Endothelial cell of umbilical vein (primary cell): Measurements from ENCODE around the gene MAPK8IP3. TPM values are rescaled to one million over a fixed set of nuclear protein-coding genes. Genes with fewer than 3 reads are reported as not detected.
A peak's percentile ranks its signal among the peaks of the same experiment; 100 is the strongest.

ENCODE experiments used
- BruUV-seq: library from RNA; stranded (reverse); fragments of 400-500 nt; replicated peaks from 2 replicates; lab custom pipeline; 2021; lab: Mats Ljungman, UMichigan
- CTCF ChIA-PET: fragments of 300-600, 350-600 bp; sonication (Branson Sonifier 250); formaldehyde crosslinking; loops from one replicate; lab custom pipeline; 2021; ENCODE audit warnings: antibody characterized with exemption, inconsistent platforms; lab: Charles Lee
- POLR2A ChIA-PET: fragments of 300-600, 350-600 bp; sonication (Branson Sonifier 250); formaldehyde crosslinking; loops from one replicate; lab custom pipeline; 2021; ENCODE audit warnings: antibody characterized with exemption, inconsistent platforms; lab: Charles Lee
- DNase-seq: peaks from one replicate; pipeline ENCODE4 v3.0.0-alpha.2; 2011; ENCODE audit warnings: low read depth, low spot score
- FAIRE-seq: peaks from 2 replicates; lab custom pipeline; 2011; peaks lifted over from hg19 to GRCh38; lab: Jason Lieb, UNC
- H2AFZ ChIP-seq: 2 replicates; pipeline ENCODE4 v1.6.0; 2012; ENCODE audit warnings: low read depth, low read length, control low read depth, inconsistent platforms
- H3K27ac ChIP-seq: 2 replicates; pipeline ENCODE4 v1.5.1; 2011; ENCODE audit warnings: low read depth, mild to moderate bottlenecking, control low read depth, low read length, moderate library complexity; ENCODE audit not compliant: insufficient read depth
- H3K27me3 ChIP-seq, 2 experiments: 2 replicates each; pipeline versions ENCODE4 v1.6.0 to v1.6.1; 2011; ENCODE audit warnings: low read length in 2 of 2, mixed read lengths in 1 of 2; ENCODE audit not compliant: control insufficient read depth in 2 of 2, insufficient read depth in 2 of 2
- H3K36me3 ChIP-seq, 2 experiments: 2 replicates in 1 of 2; 3 replicates in 1 of 2; pipeline ENCODE4 v1.5.1; 2011; ENCODE audit warnings: low read length in 2 of 2, mild to moderate bottlenecking in 1 of 2, moderate library complexity in 1 of 2; ENCODE audit not compliant: control insufficient read depth in 2 of 2, insufficient read depth in 2 of 2; ENCODE audit errors: extremely low read depth in 1 of 2
- H3K4me1 ChIP-seq: 3 replicates; pipeline ENCODE4 v1.5.1; 2011; ENCODE audit warnings: mild to moderate bottlenecking, low read length; ENCODE audit not compliant: control insufficient read depth, insufficient read depth; ENCODE audit errors: extremely low read depth
- H3K4me2 ChIP-seq: 2 replicates; pipeline ENCODE4 v1.6.1; 2011; ENCODE audit warnings: low read length, control low read depth, mixed read lengths; ENCODE audit not compliant: insufficient read depth
- H3K4me3 ChIP-seq, 3 experiments: fragments of 200-600 bp in 1 of 3; sonication (generic), shearing (Covaris generic) in 1 of 3; replicated peaks in 1 of 3; 2 replicates each; pipeline ENCODE4 v1.5.1; 2011 to 2016; ENCODE audit warnings: control low read depth in 3 of 3, low read length in 3 of 3, mild to moderate bottlenecking in 2 of 3, inconsistent platforms in 1 of 3, low read depth in 1 of 3, moderate library complexity in 1 of 3; ENCODE audit not compliant: insufficient read depth in 1 of 3
- H3K79me2 ChIP-seq: 2 replicates; pipeline ENCODE4 v1.6.0; 2012; ENCODE audit warnings: low read length, inconsistent platforms; ENCODE audit not compliant: control insufficient read depth, insufficient read depth
- H3K9ac ChIP-seq: replicated peaks from 2 replicates; pipeline ENCODE3; 2011; ENCODE audit warnings: low read length, control low read depth; ENCODE audit not compliant: insufficient read depth; ENCODE audit errors: extremely low read depth
- H3K9me1 ChIP-seq: replicated peaks from 3 replicates; pipeline ENCODE4 v1.6.0; 2011; ENCODE audit warnings: mild to moderate bottlenecking, low read length; ENCODE audit not compliant: control insufficient read depth, insufficient read depth; ENCODE audit errors: extremely low read depth
- H3K9me3 ChIP-seq: replicated peaks from 2 replicates; pipeline ENCODE4 v1.5.1; 2012; ENCODE audit warnings: low read length, inconsistent platforms; ENCODE audit not compliant: control insufficient read depth, insufficient read depth
- H4K20me1 ChIP-seq: replicated peaks from 2 replicates; pipeline ENCODE3; 2011; ENCODE audit warnings: mild to moderate bottlenecking, low read length; ENCODE audit not compliant: control insufficient read depth, insufficient read depth; ENCODE audit errors: extremely low read depth
- EZH2 ChIP-seq: IDR thresholded peaks from 2 replicates; pipeline ENCODE4 v1.6.1; 2012; ENCODE audit warnings: borderline replicate concordance, low read depth, mild to moderate bottlenecking, moderate library complexity, low read length, inconsistent platforms; ENCODE audit not compliant: severe bottlenecking
- FOS ChIP-seq: IDR thresholded peaks from 2 replicates; pipeline ENCODE4 v1.6.1; 2011; ENCODE audit warnings: mild to moderate bottlenecking, low read length, moderate library complexity, borderline replicate concordance; ENCODE audit not compliant: insufficient read depth
- GATA2 ChIP-seq: IDR thresholded peaks from 2 replicates; pipeline ENCODE4 v1.7.0; 2011; ENCODE audit warnings: low read depth, mild to moderate bottlenecking, moderate library complexity, mixed read lengths, low read length; ENCODE audit not compliant: insufficient read length, insufficient read depth
- JUN ChIP-seq: IDR thresholded peaks from 2 replicates; pipeline ENCODE4 v1.6.1; 2011; ENCODE audit warnings: borderline replicate concordance, low read depth; ENCODE audit not compliant: insufficient read length, insufficient read depth
- MYC ChIP-seq: IDR thresholded peaks from one replicate; pipeline ENCODE4 v1.6.1; 2011; ENCODE audit warnings: mild to moderate bottlenecking, low read depth, low read length
- POLR2A ChIP-seq: IDR thresholded peaks from 2 replicates; pipeline ENCODE4 v1.6.1; 2012; ENCODE audit warnings: low read depth, mild to moderate bottlenecking, control low read depth, low read length
- POLR2AphosphoS5 ChIP-seq: IDR thresholded peaks from 2 replicates; pipeline ENCODE4 v1.6.1; 2012; ENCODE audit warnings: low read depth, mild to moderate bottlenecking, control low read depth, low read length, moderate library complexity; ENCODE audit not compliant: insufficient read depth
- dilution Hi-C: fragments of 300-500 bp; cut with MboI; formaldehyde crosslinking; loops from one replicate; pipeline ENCODE4 v1.15.0; 2019; ENCODE audit warnings: low sequenced_read_pairs; ENCODE audit not compliant: extremely low pct_ligation_motif_present
- intact Hi-C: fragments of 100-400 bp; cut with micrococcal nuclease; formaldehyde crosslinking; loops from one replicate; pipeline ENCODE4 v1.10.0; 2022
- polyA plus RNA-seq, 4 experiments: library from polyadenylated mRNA; depleted of rRNA in 3 of 4; stranded (reverse) in 3 of 4; unstranded in 1 of 4; fragments of >200 nt; gene quantifications; 2 replicates each; pipeline versions ENCODE4 v1.2.1 to v1.2.3, GENCODE V29; 2011 to 2012; ENCODE audit warnings: missing spikeins in 1 of 4
- total RNA-seq: library from RNA; stranded (reverse); gene quantifications from 2 replicates; pipeline ENCODE4 v1.2.3, GENCODE V29; 2021
- TF ChIP-seq, protein P1 (sequence below), 2 donors: IDR thresholded peaks; 1 replicate in 1 of 2; 2 replicates in 1 of 2; pipeline ENCODE4 v1.5.1; 2011; ENCODE audit warnings: low read length in 2 of 2, mild to moderate bottlenecking in 2 of 2, moderate library complexity in 2 of 2, control low read depth in 1 of 2, inconsistent platforms in 1 of 2, low read depth in 1 of 2; ENCODE audit not compliant: insufficient read depth in 1 of 2; ENCODE audit errors: extremely low read depth in 1 of 2
- TF ChIP-seq, protein P2 (sequence below): IDR thresholded peaks from 2 replicates; pipeline ENCODE4 v1.6.1; 2011; ENCODE audit not compliant: insufficient read depth, insufficient read length

Gene MAPK8IP3
- total and polyA plus RNA-seq, 2 donors (not counting 3 experiments of a cell fraction or from before 2014, with no cell fraction given), result 40.7 to 92.2 TPM

DNA sequence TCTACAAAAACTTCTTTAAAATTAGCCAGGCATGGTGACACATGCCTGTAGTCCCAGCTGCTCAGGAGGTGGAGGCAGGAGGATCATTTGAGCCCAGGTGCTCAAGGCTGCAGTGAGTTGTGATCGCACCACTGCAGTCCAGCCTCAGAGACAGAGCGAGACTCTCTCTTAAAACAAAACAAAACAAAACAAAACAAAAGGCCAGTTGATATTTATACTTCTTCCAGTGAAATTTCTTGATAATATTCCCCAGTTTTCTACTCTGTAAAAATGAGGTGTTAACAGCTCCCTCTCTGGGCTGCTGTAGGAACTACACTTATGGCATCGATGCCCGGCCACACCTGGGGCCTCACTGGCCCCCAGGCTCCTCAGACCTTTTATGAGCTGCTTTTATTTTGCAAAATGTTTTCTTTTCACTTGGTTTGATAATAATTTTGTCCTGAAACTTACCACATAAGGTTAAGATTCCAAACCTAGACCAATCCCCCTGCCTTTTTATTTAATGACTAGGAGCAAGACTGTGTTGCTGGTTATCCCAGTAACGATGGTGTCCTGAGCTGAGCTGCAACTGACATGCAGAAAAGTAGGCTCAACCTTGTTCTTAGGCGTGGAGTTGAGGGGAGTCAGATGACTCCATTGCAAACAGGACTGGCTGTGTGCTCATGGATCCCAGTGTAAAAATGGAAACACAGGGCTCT is 17.6 kb downstream of the MAPK8IP3 start:
- Histone ChIP-seq H3K9me1 (no peaks in the 10 kb centered on the region), H3K9me3 (no peaks in the 10 kb centered on the region), H3K4me2 (no peak overlapping the region), H3K9ac (no peak overlapping the region), H4K20me1 (no peaks in the 10 kb centered on the region), H2AFZ (no peak overlapping the region), H3K27me3 (no peaks in the 10 kb centered on the region), H3K27ac (no peak overlapping the region), H3K36me3 (peaks cover 4 to 28% of the 10 kb centered on the region in 2 experiments), H3K4me1 (peaks cover 9% of the 10 kb centered on the region), H3K79me2 (peaks cover 29% of the 10 kb centered on the region), H3K4me3 (no peak overlapping the region)
- TF ChIP-seq, protein P1, sequence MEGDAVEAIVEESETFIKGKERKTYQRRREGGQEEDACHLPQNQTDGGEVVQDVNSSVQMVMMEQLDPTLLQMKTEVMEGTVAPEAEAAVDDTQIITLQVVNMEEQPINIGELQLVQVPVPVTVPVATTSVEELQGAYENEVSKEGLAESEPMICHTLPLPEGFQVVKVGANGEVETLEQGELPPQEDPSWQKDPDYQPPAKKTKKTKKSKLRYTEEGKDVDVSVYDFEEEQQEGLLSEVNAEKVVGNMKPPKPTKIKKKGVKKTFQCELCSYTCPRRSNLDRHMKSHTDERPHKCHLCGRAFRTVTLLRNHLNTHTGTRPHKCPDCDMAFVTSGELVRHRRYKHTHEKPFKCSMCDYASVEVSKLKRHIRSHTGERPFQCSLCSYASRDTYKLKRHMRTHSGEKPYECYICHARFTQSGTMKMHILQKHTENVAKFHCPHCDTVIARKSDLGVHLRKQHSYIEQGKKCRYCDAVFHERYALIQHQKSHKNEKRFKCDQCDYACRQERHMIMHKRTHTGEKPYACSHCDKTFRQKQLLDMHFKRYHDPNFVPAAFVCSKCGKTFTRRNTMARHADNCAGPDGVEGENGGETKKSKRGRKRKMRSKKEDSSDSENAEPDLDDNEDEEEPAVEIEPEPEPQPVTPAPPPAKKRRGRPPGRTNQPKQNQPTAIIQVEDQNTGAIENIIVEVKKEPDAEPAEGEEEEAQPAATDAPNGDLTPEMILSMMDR (IDR thresholded peaks at IDR 0.05; ENCODE audit: extremely low read depth in 1 of 2, insufficient read depth in 1 of 2, low read depth in 1 of 2, low read length in 2 of 2), result peak; percentile 69 to 70
- TF ChIP-seq POLR2AphosphoS5, result no peak
- no TSS peak for BruUV-seq
- ChIA-PET POLR2A (interaction anchor here (0.6 kb wide), 1 partner anchor 112 kb away, joined by 5 read pairs; no protein-coding TSS in a partner anchor), CTCF (interaction anchor here (1.0 to 1.7 kb wide), 16 partner anchors 9 to 294 kb away, joined by 3 to 12 read pairs (median 4); partner anchors contain the start of genes NUBP2 and SPSB3)
- DNase-seq, result peak; percentile 60
- dilution Hi-C loops, result no loop called here
- peak; percentile 80 for FAIRE-seq
- intact Hi-C loops, result no loop called here

DNA sequence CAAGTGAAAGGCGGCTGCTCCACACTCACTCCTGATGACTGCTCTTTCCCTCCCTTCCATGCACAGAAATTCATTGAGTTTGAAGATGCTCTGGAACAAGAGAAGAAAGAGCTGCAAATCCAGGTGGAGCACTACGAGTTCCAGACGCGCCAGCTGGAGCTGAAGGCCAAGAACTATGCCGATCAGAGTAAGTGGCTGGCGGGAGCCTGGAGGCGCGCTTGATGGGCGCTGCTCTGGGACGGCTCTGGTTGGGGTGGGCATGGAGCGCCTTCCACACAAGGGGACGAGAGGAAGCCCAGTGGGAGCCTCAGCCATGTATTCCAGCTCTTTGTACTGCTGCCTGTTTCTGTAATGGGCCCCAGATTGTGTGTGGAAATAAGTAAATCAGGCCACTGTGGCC is 18.5 kb downstream of the MAPK8IP3 start:
- Histone ChIP-seq H3K4me2 (no peak overlapping the region), H2AFZ (no peak overlapping the region), H4K20me1 (no peaks in the 10 kb centered on the region), H3K9ac (no peak overlapping the region), H3K9me1 (no peaks in the 10 kb centered on the region), H3K4me1 (peaks cover 9% of the 10 kb centered on the region), H3K27ac (no peak overlapping the region), H3K9me3 (no peaks in the 10 kb centered on the region), H3K79me2 (peaks cover 22% of the 10 kb centered on the region), H3K36me3 (peaks cover 4 to 31% of the 10 kb centered on the region in 2 experiments), H3K4me3 (no peak overlapping the region), H3K27me3 (no peaks in the 10 kb centered on the region)
- FAIRE-seq, result no peak
- CTCF ChIA-PET, result interaction anchor here (1.4 to 2.3 kb wide), 3 partner anchors 58 to 295 kb away, joined by 3 to 8 read pairs (median 7); partner anchors contain the start of genes NUBP2 and SPSB3
- dilution Hi-C loops (no loop called here), intact Hi-C loops (no loop called here)
- BruUV-seq, result no TSS peak
- no peak for DNase-seq
- no peak for TF ChIP-seq EZH2
- TF ChIP-seq, protein P2, sequence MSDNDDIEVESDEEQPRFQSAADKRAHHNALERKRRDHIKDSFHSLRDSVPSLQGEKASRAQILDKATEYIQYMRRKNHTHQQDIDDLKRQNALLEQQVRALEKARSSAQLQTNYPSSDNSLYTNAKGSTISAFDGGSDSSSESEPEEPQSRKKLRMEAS, result no peak
- TF ChIP-seq MYC, result no peak
- TF ChIP-seq POLR2A, result no peak
- no peak for TF ChIP-seq JUN
- TF ChIP-seq GATA2, result no peak
- TF ChIP-seq, protein P1 (IDR thresholded peaks at IDR 0.05; ENCODE audit: extremely low read depth in 1 of 2, insufficient read depth in 1 of 2, low read depth in 1 of 2, low read length in 2 of 2), result no peak
- no peak for TF ChIP-seq FOS
- no peak for TF ChIP-seq POLR2AphosphoS5
- POLR2A ChIA-PET, result no interaction called here
